Measurements from ENCODE around the gene ZMIZ2. TPM values are rescaled to one million over a fixed set of nuclear protein-coding genes. Genes with fewer than 3 reads are reported as not detected.

Gene ZMIZ2, protein sequence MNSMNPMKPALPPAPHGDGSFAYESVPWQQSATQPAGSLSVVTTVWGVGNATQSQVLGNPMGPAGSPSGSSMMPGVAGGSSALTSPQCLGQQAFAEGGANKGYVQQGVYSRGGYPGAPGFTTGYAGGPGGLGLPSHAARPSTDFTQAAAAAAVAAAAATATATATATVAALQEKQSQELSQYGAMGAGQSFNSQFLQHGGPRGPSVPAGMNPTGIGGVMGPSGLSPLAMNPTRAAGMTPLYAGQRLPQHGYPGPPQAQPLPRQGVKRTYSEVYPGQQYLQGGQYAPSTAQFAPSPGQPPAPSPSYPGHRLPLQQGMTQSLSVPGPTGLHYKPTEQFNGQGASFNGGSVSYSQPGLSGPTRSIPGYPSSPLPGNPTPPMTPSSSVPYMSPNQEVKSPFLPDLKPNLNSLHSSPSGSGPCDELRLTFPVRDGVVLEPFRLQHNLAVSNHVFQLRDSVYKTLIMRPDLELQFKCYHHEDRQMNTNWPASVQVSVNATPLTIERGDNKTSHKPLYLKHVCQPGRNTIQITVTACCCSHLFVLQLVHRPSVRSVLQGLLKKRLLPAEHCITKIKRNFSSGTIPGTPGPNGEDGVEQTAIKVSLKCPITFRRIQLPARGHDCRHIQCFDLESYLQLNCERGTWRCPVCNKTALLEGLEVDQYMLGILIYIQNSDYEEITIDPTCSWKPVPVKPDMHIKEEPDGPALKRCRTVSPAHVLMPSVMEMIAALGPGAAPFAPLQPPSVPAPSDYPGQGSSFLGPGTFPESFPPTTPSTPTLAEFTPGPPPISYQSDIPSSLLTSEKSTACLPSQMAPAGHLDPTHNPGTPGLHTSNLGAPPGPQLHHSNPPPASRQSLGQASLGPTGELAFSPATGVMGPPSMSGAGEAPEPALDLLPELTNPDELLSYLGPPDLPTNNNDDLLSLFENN
- total RNA-seq (2021; ENCODE audit: unreplicated experiment) (91.3 TPM), Bru-seq, nascent RNA (percentile 76 among the genes with signal in this experiment), BruChase-seq, experiment 1, labeled RNA remaining after a 6-hour chase (percentile 85 among the genes with signal in this experiment), BruChase-seq, experiment 2, labeled RNA remaining after a 2-hour chase (percentile 76 among the genes with signal in this experiment)
- polyA plus RNA-seq (2012) = 60.1 and 62.7 TPM in 2 replicates
- long read RNA-seq, partial matches to known transcripts = 39 of 59 reads
- long read RNA-seq, other reads (novel, unspliced or antisense) = 20 of 59 reads

DNA sequence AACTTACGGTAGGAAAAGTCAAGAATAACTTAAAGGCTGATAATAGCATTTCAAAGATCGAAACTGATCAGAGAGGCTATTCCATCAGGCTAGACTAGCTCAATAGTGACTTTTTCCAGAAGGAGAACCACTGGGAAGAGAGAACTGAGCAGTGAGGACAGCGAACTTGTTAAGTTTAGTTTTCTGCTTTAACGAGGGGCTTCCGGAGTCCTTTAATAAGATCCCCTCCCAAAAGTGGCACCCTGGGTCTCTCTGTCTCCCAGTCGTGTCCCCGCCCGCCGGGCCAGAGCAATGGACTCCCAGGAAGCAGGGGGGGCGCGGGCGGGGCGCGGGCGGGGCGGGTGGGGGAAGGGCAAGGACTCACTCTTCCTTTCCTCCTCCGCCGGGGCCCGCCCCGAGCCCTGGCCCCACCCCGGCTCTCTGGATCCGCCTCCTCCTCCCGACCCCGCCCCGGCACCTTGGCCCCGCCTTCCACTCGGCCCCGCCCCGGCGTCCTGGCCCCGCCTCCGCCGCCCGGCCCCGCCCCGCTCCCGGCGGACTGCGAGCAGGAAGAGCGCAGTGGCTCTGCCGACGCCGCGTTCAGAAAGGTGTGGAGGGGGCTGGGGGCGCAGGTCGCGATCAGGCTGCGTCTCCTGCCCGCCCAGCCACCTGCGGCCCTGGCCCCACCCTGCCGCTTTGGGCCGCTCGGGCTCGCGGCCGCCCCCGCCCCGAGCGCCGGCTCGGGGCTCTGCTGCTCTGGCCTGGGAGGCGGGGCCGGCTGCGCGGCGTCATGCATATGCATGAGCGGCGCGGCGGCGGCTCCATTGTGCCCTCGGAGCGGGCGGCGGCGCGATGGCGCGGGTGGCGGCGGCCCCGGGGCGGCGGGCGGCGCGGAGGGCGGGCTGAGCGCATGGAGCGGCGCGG, at the start of gene ZMIZ2:
Gene ZMIZ2 (plus strand): TSS at position 803 of the 903 bp plus-strand sequence. CDS start 7,403 bp downstream, outside the sequence.
- Histone ChIP-seq H3K4me2 (ENCODE audit: low read length) (peak within 1 kb of the TSS; percentile 77), H4K20me1 (ENCODE audit: insufficient read depth) (no peaks in the 10 kb centered on the region), H3K27ac (ENCODE audit: low read depth, low read length) (peak within 1 kb of the TSS; percentile 92), H3K79me2 (ENCODE audit: insufficient read depth, low read length) (peaks cover 35% of the 10 kb centered on the region), H3K9ac (ENCODE audit: low read length) (peak within 1 kb of the TSS; percentile 79), H3K4me3 (replicated peaks in 1 of 2; ENCODE audit: low read depth in 1 of 2, low read length in 2 of 2) (peak within 1 kb of the TSS; percentile 83 to 89), H3K9me3 (ENCODE audit: control insufficient read depth in 1 of 2, insufficient read depth in 1 of 2, low read depth in 1 of 2, low read length in 2 of 2) (no peaks in the 10 kb centered on the region), H3K36me3 (ENCODE audit: control insufficient read depth in 1 of 2, insufficient read depth in 2 of 2, low read length in 2 of 2) (peaks cover 2 to 3% of the 10 kb centered on the region in 2 experiments; a peak in 2 of 4 replicates), H3K4me1 (ENCODE audit: control insufficient read depth in 1 of 2, insufficient read depth in 2 of 2, low read length in 2 of 2) (peaks cover 18 to 28% of the 10 kb centered on the region in 2 experiments), H3K27me3 (ENCODE audit: insufficient read depth, low read length) (no peaks in the 10 kb centered on the region), H3K9me2 (ENCODE audit: insufficient read depth) (no peaks in the 10 kb centered on the region), H2AFZ (ENCODE audit: low read depth, low read length, poor library complexity, severe bottlenecking) (no peak within 1 kb of the TSS)
- peak; percentile 87 for ATAC-seq
- TF ChIP-seq JUND (IDR thresholded peaks at IDR 0.05) (no peak), TCF7L2 (IDR thresholded peaks at IDR 0.05; ENCODE audit: borderline replicate concordance, extremely low read depth, insufficient read depth, insufficient read length) (peak; percentile 81), SP1 (IDR thresholded peaks at IDR 0.05; ENCODE audit: low read depth) (peak; percentile 38), YY1 (IDR thresholded peaks at IDR 0.05; ENCODE audit: extremely low read depth, insufficient replicate concordance, low read depth, low read length) (no peak), SIN3A (IDR thresholded peaks at IDR 0.05; ENCODE audit: low read depth) (no peak), CBX3 (IDR thresholded peaks at IDR 0.05; ENCODE audit: low read depth) (no peak), POLR2AphosphoS5 (IDR thresholded peaks at IDR 0.05; ENCODE audit: low read depth, low read length) (peak; percentile 45), EGR1 (IDR thresholded peaks at IDR 0.05; ENCODE audit: low read depth) (peak; percentile 80)
- TF ChIP-seq, protein P1, sequence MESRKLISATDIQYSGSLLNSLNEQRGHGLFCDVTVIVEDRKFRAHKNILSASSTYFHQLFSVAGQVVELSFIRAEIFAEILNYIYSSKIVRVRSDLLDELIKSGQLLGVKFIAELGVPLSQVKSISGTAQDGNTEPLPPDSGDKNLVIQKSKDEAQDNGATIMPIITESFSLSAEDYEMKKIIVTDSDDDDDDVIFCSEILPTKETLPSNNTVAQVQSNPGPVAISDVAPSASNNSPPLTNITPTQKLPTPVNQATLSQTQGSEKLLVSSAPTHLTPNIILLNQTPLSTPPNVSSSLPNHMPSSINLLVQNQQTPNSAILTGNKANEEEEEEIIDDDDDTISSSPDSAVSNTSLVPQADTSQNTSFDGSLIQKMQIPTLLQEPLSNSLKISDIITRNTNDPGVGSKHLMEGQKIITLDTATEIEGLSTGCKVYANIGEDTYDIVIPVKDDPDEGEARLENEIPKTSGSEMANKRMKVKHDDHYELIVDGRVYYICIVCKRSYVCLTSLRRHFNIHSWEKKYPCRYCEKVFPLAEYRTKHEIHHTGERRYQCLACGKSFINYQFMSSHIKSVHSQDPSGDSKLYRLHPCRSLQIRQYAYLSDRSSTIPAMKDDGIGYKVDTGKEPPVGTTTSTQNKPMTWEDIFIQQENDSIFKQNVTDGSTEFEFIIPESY (IDR thresholded peaks at IDR 0.05; ENCODE audit: extremely low read depth, insufficient replicate concordance, low read length) = no peak
- TF ChIP-seq, protein P2, sequence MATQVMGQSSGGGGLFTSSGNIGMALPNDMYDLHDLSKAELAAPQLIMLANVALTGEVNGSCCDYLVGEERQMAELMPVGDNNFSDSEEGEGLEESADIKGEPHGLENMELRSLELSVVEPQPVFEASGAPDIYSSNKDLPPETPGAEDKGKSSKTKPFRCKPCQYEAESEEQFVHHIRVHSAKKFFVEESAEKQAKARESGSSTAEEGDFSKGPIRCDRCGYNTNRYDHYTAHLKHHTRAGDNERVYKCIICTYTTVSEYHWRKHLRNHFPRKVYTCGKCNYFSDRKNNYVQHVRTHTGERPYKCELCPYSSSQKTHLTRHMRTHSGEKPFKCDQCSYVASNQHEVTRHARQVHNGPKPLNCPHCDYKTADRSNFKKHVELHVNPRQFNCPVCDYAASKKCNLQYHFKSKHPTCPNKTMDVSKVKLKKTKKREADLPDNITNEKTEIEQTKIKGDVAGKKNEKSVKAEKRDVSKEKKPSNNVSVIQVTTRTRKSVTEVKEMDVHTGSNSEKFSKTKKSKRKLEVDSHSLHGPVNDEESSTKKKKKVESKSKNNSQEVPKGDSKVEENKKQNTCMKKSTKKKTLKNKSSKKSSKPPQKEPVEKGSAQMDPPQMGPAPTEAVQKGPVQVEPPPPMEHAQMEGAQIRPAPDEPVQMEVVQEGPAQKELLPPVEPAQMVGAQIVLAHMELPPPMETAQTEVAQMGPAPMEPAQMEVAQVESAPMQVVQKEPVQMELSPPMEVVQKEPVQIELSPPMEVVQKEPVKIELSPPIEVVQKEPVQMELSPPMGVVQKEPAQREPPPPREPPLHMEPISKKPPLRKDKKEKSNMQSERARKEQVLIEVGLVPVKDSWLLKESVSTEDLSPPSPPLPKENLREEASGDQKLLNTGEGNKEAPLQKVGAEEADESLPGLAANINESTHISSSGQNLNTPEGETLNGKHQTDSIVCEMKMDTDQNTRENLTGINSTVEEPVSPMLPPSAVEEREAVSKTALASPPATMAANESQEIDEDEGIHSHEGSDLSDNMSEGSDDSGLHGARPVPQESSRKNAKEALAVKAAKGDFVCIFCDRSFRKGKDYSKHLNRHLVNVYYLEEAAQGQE (IDR thresholded peaks at IDR 0.05; ENCODE audit: low read depth) = no peak
- intact Hi-C loops (cut with micrococcal nuclease) = loop anchor here (1.0 to 5.0 kb wide), 3 partner anchors 111 to 160 kb away; partner anchors contain the start of gene OGDH
- DNase-seq (ENCODE audit: low read depth, low spot score) = peak; percentile 48
- ChIA-PET CTCF (interaction anchor here (0.8 kb wide), 1 partner anchor 183 kb away, joined by 3 read pairs; no protein-coding TSS in a partner anchor), RAD21 (ENCODE audit: low non-redundant PET in 1 of 2, low total read pairs in 2 of 2, uncharacterized antibody in 2 of 2, unreplicated experiment in 2 of 2) (no interaction called here), POLR2A (interaction anchor here (0.7 to 1.3 kb wide), 3 partner anchors 13 to 142 kb away, joined by 3 to 9 read pairs (median 3); partner anchors contain the start of gene OGDH)
- no TSS peak for BruUV-seq (replicated peaks)

Data from HCT116 (cell line).